HG02884 (cell line): ENCODE results near the gene TCF4.

Experiments used
- ATAC-seq: cut with Tn5 transposase; IDR thresholded peaks from one replicate; pipeline ENCODE4 v1.9.1; 2021; ENCODE audit warnings: mild to moderate bottlenecking, moderate library complexity; ENCODE audit not compliant: unreplicated experiment

The TCF4 gene

GRCh38 chr18:55220523-55220922 lies 367.5 kb downstream of the TCF4 start:
- peak; percentile 80 for ATAC-seq

- ATAC-seq: no peak
Observed at GRCh38 chr18:55219823-55220222, 368.2 kb downstream of the TCF4 start.

GRCh38 chr18:55219059-55219458 lies 368.9 kb downstream of the TCF4 start:
- no peak for ATAC-seq

- ATAC-seq: no peak
Observed at GRCh38 chr18:55214969-55215368, 373.0 kb downstream of the TCF4 start.

GRCh38 chr18:55214534-55214933 lies 373.5 kb downstream of the TCF4 start:
- ATAC-seq: no peak

- ATAC-seq: no peak
Observed at GRCh38 chr18:55213586-55213985, 374.4 kb downstream of the TCF4 start.

- ATAC-seq: no peak
Observed at GRCh38 chr18:55206927-55207326, 381.1 kb downstream of the TCF4 start.

GRCh38 chr18:55202232-55202917 lies 385.6 kb downstream of the TCF4 start:
- no peak for ATAC-seq

- no peak for ATAC-seq
Observed at GRCh38 chr18:55199291-55199963, 388.6 kb downstream of the TCF4 start.

- no peak for ATAC-seq
Observed at GRCh38 chr18:55195863-55196262, 392.1 kb downstream of the TCF4 start.

- ATAC-seq: no peak
Observed at GRCh38 chr18:55189972-55190371, 398.0 kb downstream of the TCF4 start.

- no peak for ATAC-seq
Observed at GRCh38 chr18:55186588-55186987, 401.4 kb downstream of the TCF4 start.

GRCh38 chr18:55185391-55185790 lies 402.6 kb downstream of the TCF4 start:
- no peak for ATAC-seq

- ATAC-seq: no peak
Observed at GRCh38 chr18:55179835-55180234, 408.2 kb downstream of the TCF4 start.

GRCh38 chr18:55179425-55179824 lies 408.6 kb downstream of the TCF4 start:
- ATAC-seq: no peak

GRCh38 chr18:55173291-55173690 lies 414.7 kb downstream of the TCF4 start:
- ATAC-seq: no peak
